PFSK-1 (cell line): ENCODE results near the gene EPG5.

Experiments
- FOXP2 ChIP-seq: optimal IDR thresholded peaks from 2 replicates; pipeline ENCODE3; 2011; ENCODE audit warnings: borderline replicate concordance, control low read depth, inconsistent platforms; ENCODE audit not compliant: insufficient read depth; ENCODE audit errors: extremely low read length, extremely low read depth
- POLR2AphosphoS5 ChIP-seq: IDR thresholded peaks from 2 replicates; pipeline ENCODE4 v1.6.1; 2012; ENCODE audit warnings: low read depth, mild to moderate bottlenecking, control low read depth, low read length, moderate library complexity
- SIN3A ChIP-seq: IDR thresholded peaks from 2 replicates; pipeline ENCODE4 v1.6.1; 2012; ENCODE audit warnings: mild to moderate bottlenecking, low read length, moderate library complexity, borderline replicate concordance; ENCODE audit not compliant: insufficient read depth
- TF ChIP-seq, protein P1 (sequence below), 2 experiments: IDR thresholded peaks; 2 replicates each; pipeline versions ENCODE4 v1.6.1 to v1.8.0; 2011 to 2012; ENCODE audit warnings: low read depth in 2 of 2, low read length in 2 of 2, control low read depth in 1 of 2, inconsistent platforms in 1 of 2, mild to moderate bottlenecking in 1 of 2, moderate library complexity in 1 of 2; ENCODE audit not compliant: insufficient read depth in 1 of 2

- TF ChIP-seq POLR2AphosphoS5 (no peak), FOXP2 (no peak), SIN3A (no peak)
- TF ChIP-seq, protein P1, sequence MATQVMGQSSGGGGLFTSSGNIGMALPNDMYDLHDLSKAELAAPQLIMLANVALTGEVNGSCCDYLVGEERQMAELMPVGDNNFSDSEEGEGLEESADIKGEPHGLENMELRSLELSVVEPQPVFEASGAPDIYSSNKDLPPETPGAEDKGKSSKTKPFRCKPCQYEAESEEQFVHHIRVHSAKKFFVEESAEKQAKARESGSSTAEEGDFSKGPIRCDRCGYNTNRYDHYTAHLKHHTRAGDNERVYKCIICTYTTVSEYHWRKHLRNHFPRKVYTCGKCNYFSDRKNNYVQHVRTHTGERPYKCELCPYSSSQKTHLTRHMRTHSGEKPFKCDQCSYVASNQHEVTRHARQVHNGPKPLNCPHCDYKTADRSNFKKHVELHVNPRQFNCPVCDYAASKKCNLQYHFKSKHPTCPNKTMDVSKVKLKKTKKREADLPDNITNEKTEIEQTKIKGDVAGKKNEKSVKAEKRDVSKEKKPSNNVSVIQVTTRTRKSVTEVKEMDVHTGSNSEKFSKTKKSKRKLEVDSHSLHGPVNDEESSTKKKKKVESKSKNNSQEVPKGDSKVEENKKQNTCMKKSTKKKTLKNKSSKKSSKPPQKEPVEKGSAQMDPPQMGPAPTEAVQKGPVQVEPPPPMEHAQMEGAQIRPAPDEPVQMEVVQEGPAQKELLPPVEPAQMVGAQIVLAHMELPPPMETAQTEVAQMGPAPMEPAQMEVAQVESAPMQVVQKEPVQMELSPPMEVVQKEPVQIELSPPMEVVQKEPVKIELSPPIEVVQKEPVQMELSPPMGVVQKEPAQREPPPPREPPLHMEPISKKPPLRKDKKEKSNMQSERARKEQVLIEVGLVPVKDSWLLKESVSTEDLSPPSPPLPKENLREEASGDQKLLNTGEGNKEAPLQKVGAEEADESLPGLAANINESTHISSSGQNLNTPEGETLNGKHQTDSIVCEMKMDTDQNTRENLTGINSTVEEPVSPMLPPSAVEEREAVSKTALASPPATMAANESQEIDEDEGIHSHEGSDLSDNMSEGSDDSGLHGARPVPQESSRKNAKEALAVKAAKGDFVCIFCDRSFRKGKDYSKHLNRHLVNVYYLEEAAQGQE (IDR thresholded peaks at IDR 0.05; ENCODE audit: insufficient read depth in 1 of 2, low read depth in 2 of 2, low read length in 2 of 2): no peak
Observed at GRCh38 chr18:45870419-45870818, 96.7 kb downstream of the EPG5 start.
